HG02571 (cell line): ENCODE data around the gene SMAD5.

ENCODE experiments used
- ATAC-seq: cut with Tn5 transposase; IDR thresholded peaks from one replicate; pipeline ENCODE4 v1.9.1; 2021; ENCODE audit warnings: mild to moderate bottlenecking, moderate library complexity; ENCODE audit not compliant: unreplicated experiment

SMAD5 gene

DNA sequence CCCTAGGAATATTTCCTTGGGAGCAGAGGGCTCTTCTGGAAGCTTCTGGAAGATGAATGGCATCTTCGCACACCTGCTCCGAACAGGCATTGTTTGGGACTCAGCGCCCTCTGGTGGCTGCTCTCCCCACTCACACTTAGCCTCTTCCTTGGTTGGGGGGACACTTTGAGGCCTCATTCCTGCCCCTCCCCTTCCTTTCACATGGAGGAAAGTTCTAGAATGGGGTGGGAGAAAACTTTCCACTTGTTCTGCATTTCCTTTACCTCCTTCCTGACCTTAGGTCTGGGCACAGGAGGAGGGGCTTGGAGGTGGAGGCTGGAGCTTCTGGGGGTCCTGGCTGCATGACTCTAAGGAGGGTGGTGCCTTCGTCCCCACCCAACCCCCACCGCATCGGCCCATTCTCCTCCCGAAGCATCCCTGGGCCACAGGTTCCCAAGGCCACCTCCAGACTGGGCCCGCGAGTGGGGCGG lies 79.6 kb downstream of the SMAD5 start:
- no peak for ATAC-seq

DNA sequence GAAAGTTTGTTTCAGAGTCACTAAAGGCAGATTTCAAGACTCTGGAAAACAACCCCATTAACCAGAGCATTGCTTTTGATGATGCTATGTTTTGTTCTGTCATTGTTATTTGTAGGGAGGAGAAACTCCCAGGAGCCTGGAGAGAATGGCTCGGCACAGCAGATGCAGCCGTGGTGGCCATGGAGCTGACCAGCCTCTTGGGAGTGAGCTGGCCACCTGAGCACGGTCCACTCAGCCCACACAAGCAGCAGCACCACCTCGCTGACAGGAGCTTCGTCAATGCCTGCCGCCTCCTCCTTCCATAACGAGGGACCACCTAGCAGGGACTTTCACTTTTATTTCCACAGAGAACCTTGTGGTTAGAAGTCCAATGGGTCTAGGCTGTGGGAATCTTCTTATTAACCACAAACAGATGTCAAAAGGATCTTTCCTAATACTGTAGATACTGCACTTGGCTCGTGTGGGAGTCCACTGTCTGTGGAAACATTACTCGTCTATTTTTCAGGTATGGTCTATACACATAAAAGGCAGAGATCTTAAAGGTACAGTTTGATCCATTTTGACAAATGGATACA lies 81.4 kb downstream of the SMAD5 start:
- ATAC-seq: no peak

DNA sequence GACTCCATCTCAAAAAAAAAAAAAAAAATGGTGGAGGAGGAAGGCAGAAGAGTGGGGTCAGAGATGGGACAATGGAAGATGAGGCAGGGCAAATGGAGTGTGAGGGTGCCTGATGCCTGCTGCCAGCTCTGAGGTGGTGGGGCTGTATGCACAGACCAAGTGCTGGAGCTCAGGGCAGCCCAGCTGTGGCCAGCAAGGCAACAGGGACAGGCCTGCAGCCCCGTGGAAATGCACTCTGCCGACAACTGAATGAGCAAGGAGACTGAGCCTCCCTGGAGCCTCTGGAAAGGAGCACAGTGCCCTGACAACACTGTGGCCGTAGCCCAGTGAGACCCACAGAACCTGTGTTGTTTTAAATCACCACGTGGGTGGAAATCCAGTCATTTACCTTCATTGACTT lies 83.2 kb downstream of the SMAD5 start:
- no peak for ATAC-seq

GRCh38 chr5:136216230-136216629 lies 83.6 kb downstream of the SMAD5 start:
- ATAC-seq: no peak

GRCh38 chr5:136221340-136221739 lies 88.7 kb downstream of the SMAD5 start:
- no peak for ATAC-seq

DNA sequence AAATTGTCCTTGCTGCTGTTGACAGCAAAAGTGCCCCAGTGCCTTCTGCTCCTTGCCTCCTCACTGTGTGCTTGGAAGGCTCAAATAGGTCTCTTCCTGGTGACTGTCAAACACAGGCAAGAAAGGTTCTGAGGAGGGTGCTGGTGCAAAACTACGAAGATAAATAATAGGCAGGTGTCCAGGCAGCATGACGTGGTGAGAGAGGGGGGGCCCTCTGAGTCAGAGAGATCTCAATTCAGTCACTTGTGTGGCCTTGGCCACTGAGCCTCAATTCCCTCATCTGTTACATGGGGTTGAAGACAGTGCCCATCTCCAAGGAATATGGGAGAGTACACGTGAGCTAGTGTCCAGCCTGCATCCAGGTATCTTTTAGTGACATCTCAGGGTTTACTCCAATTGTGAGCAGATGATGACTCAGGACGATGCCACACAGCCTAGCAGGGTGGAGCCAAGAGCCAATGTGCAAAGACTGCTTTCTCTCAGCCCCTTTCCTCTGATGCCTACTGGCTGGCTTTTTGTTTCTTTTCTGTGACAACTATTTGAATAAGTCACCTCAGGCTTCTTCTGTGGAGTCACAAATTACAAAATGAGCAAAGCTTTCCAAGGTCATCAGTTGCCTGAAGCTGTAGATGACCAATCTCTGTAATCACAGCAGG lies 90.1 kb downstream of the SMAD5 start:
- ATAC-seq: no peak

- no peak for ATAC-seq
Observed at GRCh38 chr5:136225796-136226195, 93.2 kb downstream of the SMAD5 start.

GRCh38 chr5:136226401-136226800 lies 93.8 kb downstream of the SMAD5 start:
- no peak for ATAC-seq

DNA sequence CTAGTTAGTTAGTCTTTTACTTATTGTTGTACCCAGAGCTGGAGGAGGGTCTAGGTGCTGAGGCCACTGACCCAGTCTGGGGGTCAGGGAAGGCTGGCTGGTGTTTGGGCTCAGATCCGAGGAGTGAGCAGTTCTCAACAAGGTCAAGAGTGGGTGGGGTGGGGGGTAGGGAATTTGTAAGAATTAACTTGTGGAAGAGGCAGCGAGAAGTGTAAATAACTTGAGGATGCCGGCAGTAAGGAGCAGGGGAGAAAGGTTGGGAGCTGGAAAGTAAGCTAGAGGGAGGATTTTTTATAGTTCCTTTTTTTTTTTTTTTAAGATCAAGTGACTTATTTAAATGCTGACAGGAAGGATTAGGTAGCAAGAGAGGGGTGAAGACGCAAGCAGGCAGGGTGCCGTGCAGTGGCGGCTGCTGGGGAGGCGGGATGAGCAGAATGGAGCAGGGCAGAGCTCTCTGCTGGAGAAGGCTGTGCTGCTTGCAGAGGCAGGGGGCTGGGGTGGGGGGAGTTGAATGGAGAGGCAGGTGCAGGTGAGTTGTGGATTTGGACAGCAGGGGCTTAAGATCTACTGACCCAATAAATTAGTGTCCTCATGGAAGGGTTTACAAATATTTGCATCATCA lies 95.6 kb downstream of the SMAD5 start:
- no peak for ATAC-seq

- no peak for ATAC-seq
Observed at GRCh38 chr5:136230176-136230575, 97.5 kb downstream of the SMAD5 start.

DNA sequence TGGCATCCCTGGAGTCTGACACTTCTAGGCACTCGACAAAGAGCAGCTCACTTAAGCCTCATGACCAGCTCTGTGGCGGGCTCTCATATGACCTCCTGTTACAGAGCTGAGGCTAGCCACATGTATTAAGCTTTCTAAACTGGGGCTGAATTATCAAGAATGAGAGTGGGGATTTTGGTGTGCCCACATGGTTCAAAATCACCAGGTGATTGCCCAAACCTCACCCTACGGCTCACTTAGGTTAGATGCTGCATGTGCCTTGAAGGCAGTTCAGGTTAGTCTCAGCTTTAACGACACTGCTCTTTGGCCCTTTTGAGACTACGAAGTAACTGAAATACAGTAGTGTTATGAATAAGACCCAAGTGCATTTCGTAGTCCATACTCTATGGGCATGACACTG lies 99.7 kb downstream of the SMAD5 start:
- ATAC-seq: peak; percentile 65
